GM12874 (cell line): ENCODE data around the gene TPK1.

Experiments used
- CTCF ChIP-seq: IDR thresholded peaks from 2 replicates; pipeline ENCODE4 v1.5.1; 2011; ENCODE audit warnings: low read depth, mild to moderate bottlenecking, control low read depth, low read length, moderate library complexity; ENCODE audit not compliant: insufficient read depth

The TPK1 gene

GRCh38 chr7:144513334-144513733, 322.5 kb downstream of the TPK1 start:
- TF ChIP-seq CTCF = no peak

- no peak for TF ChIP-seq CTCF
Observed at GRCh38 chr7:144510621-144511020, 325.2 kb downstream of the TPK1 start.

- TF ChIP-seq CTCF = no peak
Observed at GRCh38 chr7:144508702-144509101, 327.2 kb downstream of the TPK1 start.

- TF ChIP-seq CTCF = no peak
Observed at GRCh38 chr7:144503215-144503614, 332.6 kb downstream of the TPK1 start.

GRCh38 chr7:144500225-144500624, 335.6 kb downstream of the TPK1 start:
- TF ChIP-seq CTCF = no peak

GRCh38 chr7:144497282-144497681, 338.6 kb downstream of the TPK1 start:
- TF ChIP-seq CTCF = no peak

- no peak for TF ChIP-seq CTCF
Observed at GRCh38 chr7:144494355-144494754, 341.5 kb downstream of the TPK1 start.

GRCh38 chr7:144489504-144489903, 346.3 kb downstream of the TPK1 start:
- no peak for TF ChIP-seq CTCF
